ENCODE measurements around the gene KCNMA1. TPM values are rescaled to one million over a fixed set of nuclear protein-coding genes. Genes with fewer than 3 reads are reported as not detected.

Gene KCNMA1
- polyA plus RNA-seq, 1 of the 3 experiments (the other 2 are of a cell fraction): 107 TPM

DNA sequence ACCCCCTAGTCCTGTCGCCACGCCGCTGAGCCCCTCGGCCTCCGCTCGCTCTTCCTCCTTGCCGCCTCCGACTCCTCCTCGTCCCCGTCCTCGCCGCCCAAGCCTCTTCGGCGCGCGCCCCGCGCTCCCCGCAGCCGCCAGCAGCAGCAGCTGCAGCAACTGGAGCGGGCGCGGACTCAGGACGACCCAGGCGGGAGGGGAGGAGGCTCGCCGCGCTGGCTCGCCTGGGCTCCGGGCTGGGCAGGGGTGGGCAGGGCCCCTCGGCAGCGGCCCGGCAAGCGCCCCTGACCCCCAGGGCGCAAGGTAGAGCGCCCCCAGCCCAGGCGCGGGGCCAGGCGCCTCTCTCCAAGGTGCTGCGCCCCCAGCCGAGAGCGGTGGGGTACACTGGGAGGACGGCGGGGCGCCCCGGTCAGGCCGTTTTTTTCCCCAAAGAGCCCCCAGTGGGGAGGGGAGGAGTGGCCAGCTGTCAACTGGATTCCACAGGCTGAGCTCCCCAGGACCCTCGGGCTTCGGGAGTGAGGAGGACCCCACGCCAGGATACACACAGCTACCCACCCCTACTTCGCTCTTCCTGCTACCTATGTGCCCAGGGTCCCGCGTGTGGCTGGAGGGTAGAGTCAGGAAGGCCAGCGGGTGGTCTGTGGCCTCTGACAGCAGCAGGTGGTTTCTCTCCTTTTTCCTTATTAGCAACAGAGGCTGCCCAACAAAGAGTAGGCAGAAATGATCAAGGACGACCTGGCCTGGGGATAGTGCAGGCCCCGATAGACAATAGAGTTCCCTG lies 903 bp upstream of the KCNMA1 start:
- H3K4me1 ChIP-seq (ENCODE audit: control insufficient read depth in 1 of 2, insufficient read depth in 2 of 2, low read depth in 1 of 2, low read length in 1 of 2): peaks cover 0 to 16% of the 10 kb centered on the region in 2 experiments; a peak in 2 of 4 replicates
- no peak overlapping the region; the same call in 1 of the 2 replicates for H3K9ac ChIP-seq
- POLR2A ChIA-PET: no interaction called here
- H4K20me1 ChIP-seq (ENCODE audit: insufficient read depth): no peaks in the 10 kb centered on the region
- peak; percentile 86 for DNase-seq
- no peaks in the 10 kb centered on the region for H3K9me2 ChIP-seq
- H2AFZ ChIP-seq (ENCODE audit: low read depth): no peak overlapping the region
- H3K27ac ChIP-seq (ENCODE audit: low read depth in 2 of 2, low read length in 1 of 2): no peak overlapping the region; a peak in 1 of 4 replicates
- CTCF ChIA-PET: interaction anchor here (0.9 to 21.3 kb wide), 14 partner anchors 9 to 470 kb away, joined by 3 to 513 read pairs (median 4); no protein-coding TSS in a partner anchor
- peak overlapping the region; percentile 61 to 84 for H3K4me3 ChIP-seq (ENCODE audit: low read depth in 2 of 2, low read length in 1 of 2)
- TF ChIP-seq SIN3A (IDR thresholded peaks at IDR 0.05; ENCODE audit: borderline replicate concordance, low read depth, low read length) (no peak), JUND (IDR thresholded peaks at IDR 0.05) (no peak), TEAD4 (IDR thresholded peaks at IDR 0.05; ENCODE audit: borderline replicate concordance, insufficient read depth) (no peak), RCOR1 (IDR thresholded peaks at IDR 0.05; ENCODE audit: low read length) (no peak)
- TF ChIP-seq, protein P1, sequence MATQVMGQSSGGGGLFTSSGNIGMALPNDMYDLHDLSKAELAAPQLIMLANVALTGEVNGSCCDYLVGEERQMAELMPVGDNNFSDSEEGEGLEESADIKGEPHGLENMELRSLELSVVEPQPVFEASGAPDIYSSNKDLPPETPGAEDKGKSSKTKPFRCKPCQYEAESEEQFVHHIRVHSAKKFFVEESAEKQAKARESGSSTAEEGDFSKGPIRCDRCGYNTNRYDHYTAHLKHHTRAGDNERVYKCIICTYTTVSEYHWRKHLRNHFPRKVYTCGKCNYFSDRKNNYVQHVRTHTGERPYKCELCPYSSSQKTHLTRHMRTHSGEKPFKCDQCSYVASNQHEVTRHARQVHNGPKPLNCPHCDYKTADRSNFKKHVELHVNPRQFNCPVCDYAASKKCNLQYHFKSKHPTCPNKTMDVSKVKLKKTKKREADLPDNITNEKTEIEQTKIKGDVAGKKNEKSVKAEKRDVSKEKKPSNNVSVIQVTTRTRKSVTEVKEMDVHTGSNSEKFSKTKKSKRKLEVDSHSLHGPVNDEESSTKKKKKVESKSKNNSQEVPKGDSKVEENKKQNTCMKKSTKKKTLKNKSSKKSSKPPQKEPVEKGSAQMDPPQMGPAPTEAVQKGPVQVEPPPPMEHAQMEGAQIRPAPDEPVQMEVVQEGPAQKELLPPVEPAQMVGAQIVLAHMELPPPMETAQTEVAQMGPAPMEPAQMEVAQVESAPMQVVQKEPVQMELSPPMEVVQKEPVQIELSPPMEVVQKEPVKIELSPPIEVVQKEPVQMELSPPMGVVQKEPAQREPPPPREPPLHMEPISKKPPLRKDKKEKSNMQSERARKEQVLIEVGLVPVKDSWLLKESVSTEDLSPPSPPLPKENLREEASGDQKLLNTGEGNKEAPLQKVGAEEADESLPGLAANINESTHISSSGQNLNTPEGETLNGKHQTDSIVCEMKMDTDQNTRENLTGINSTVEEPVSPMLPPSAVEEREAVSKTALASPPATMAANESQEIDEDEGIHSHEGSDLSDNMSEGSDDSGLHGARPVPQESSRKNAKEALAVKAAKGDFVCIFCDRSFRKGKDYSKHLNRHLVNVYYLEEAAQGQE (IDR thresholded peaks at IDR 0.05; ENCODE audit: low read depth, low read length): peak; percentile 88
- TF ChIP-seq, protein P2, sequence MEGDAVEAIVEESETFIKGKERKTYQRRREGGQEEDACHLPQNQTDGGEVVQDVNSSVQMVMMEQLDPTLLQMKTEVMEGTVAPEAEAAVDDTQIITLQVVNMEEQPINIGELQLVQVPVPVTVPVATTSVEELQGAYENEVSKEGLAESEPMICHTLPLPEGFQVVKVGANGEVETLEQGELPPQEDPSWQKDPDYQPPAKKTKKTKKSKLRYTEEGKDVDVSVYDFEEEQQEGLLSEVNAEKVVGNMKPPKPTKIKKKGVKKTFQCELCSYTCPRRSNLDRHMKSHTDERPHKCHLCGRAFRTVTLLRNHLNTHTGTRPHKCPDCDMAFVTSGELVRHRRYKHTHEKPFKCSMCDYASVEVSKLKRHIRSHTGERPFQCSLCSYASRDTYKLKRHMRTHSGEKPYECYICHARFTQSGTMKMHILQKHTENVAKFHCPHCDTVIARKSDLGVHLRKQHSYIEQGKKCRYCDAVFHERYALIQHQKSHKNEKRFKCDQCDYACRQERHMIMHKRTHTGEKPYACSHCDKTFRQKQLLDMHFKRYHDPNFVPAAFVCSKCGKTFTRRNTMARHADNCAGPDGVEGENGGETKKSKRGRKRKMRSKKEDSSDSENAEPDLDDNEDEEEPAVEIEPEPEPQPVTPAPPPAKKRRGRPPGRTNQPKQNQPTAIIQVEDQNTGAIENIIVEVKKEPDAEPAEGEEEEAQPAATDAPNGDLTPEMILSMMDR (IDR thresholded peaks at IDR 0.05): peak; percentile 17; the same call in 1 of the 2 replicates
- peaks cover 32% of the 10 kb centered on the region for H3K79me2 ChIP-seq (ENCODE audit: insufficient read depth)
- H3K9me3 ChIP-seq: no peaks in the 10 kb centered on the region
- peaks cover under 1% of the 10 kb centered on the region for H3F3A ChIP-seq (replicated peaks; ENCODE audit: insufficient read depth)
- peak overlapping the region; percentile 88 for H3K4me2 ChIP-seq
- 19% methylated on average over 22 of the region's 56 CpGs for WGBS (ENCODE audit: low lambda C conversion rate)
- peaks cover 0 to 7% of the 10 kb centered on the region in 2 experiments for H3K36me3 ChIP-seq (replicated peaks in 1 of 2; ENCODE audit: control insufficient read depth in 1 of 2, insufficient read depth in 2 of 2, low read length in 1 of 2)
- no peaks in the 10 kb centered on the region for H3K27me3 ChIP-seq (ENCODE audit: insufficient read depth)

DNA sequence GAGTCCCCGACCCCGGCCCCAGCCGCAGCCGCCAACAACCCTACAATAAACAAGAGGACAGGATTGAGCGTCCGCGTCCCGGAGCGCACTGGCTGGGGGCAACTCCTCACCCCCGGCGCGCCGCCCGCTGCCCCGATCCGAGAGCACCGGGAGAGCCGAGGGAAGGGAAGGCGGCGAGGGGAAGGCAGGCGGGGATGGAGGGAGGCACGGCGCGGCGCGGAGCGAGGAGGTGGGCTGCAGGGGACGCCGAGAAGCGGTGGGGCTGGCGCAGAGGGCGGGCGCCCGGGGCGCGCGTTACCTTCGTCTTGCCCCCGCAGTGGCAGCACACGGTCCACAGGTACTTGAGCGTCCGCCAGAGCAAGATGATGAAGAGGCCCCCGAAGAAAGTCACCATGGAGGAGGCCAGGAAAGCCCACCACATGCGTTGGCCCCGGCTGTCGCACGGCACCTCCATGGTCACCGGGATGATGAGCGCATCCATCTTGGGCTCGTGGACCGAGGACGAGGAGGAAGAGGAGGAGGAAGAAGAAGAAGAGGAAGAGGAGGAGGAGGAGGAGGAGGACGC lies 559 bp downstream of the KCNMA1 start:
- Histone ChIP-seq H3K4me2 (peak overlapping the region; percentile 95), H4K20me1 (ENCODE audit: insufficient read depth) (no peaks in the 10 kb centered on the region), H3F3A (replicated peaks; ENCODE audit: insufficient read depth) (no peaks in the 10 kb centered on the region), H3K9me3 (no peaks in the 10 kb centered on the region), H3K4me1 (ENCODE audit: control insufficient read depth in 1 of 2, insufficient read depth in 2 of 2, low read depth in 1 of 2, low read length in 1 of 2) (peaks cover 0 to 16% of the 10 kb centered on the region in 2 experiments; a peak in 2 of 4 replicates), H3K79me2 (ENCODE audit: insufficient read depth) (peaks cover 46% of the 10 kb centered on the region), H3K9me2 (no peaks in the 10 kb centered on the region), H2AFZ (ENCODE audit: low read depth) (peak overlapping the region; percentile 65; the same call in 1 of the 2 replicates), H3K9ac (peak overlapping the region; percentile 68), H3K27me3 (ENCODE audit: insufficient read depth) (no peaks in the 10 kb centered on the region), H3K27ac (ENCODE audit: low read depth in 2 of 2, low read length in 1 of 2) (no peak overlapping the region), H3K36me3 (replicated peaks in 1 of 2; ENCODE audit: control insufficient read depth in 1 of 2, insufficient read depth in 2 of 2, low read length in 1 of 2) (peaks cover 0 to 7% of the 10 kb centered on the region in 2 experiments), H3K4me3 (ENCODE audit: low read depth in 2 of 2, low read length in 1 of 2) (peak overlapping the region; percentile 81 to 84)
- ChIA-PET CTCF (interaction anchor here (0.7 to 21.3 kb wide), 9 partner anchors 14 to 468 kb away, joined by 3 to 513 read pairs (median 4); no protein-coding TSS in a partner anchor), POLR2A (interaction anchor here (0.6 kb wide), 1 partner anchor 473 kb away, joined by 3 read pairs; no protein-coding TSS in a partner anchor)
- 3% methylated on average over 24 of the region's 53 CpGs for WGBS (ENCODE audit: low lambda C conversion rate)
- DNase-seq: peak; percentile 76
- TF ChIP-seq POLR2AphosphoS5 (IDR thresholded peaks at IDR 0.05; ENCODE audit: low read depth, low read length) (no peak), CHD2 (IDR thresholded peaks at IDR 0.05; ENCODE audit: low read length, partially characterized antibody) (no peak), RXRA (IDR thresholded peaks at IDR 0.05; ENCODE audit: borderline replicate concordance, low read depth) (no peak), SIN3A (IDR thresholded peaks at IDR 0.05; ENCODE audit: borderline replicate concordance, low read depth, low read length) (no peak), MXI1 (IDR thresholded peaks at IDR 0.05; ENCODE audit: low read depth, low read length) (peak; percentile 12; the same call in 1 of the 2 replicates), TAF1 (IDR thresholded peaks at IDR 0.05; ENCODE audit: borderline replicate concordance, low read depth, low read length) (no peak), RFX5 (IDR thresholded peaks at IDR 0.05; ENCODE audit: low read length) (no peak)
- TF ChIP-seq, protein P3, sequence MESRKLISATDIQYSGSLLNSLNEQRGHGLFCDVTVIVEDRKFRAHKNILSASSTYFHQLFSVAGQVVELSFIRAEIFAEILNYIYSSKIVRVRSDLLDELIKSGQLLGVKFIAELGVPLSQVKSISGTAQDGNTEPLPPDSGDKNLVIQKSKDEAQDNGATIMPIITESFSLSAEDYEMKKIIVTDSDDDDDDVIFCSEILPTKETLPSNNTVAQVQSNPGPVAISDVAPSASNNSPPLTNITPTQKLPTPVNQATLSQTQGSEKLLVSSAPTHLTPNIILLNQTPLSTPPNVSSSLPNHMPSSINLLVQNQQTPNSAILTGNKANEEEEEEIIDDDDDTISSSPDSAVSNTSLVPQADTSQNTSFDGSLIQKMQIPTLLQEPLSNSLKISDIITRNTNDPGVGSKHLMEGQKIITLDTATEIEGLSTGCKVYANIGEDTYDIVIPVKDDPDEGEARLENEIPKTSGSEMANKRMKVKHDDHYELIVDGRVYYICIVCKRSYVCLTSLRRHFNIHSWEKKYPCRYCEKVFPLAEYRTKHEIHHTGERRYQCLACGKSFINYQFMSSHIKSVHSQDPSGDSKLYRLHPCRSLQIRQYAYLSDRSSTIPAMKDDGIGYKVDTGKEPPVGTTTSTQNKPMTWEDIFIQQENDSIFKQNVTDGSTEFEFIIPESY (IDR thresholded peaks at IDR 0.05; ENCODE audit: borderline replicate concordance, low read depth): no peak

Data from SK-N-SH (cell line).